CD4-positive, alpha-beta T cell treated with Interleukin-6 for 4 hours (primary cell): ENCODE measurements around the gene FCHO2.

Experiments
- DNase-seq: peaks from one replicate; pipeline ENCODE4 v3.0.0-alpha.2; 2020; ENCODE audit warnings: mixed read lengths

FCHO2 gene

DNA sequence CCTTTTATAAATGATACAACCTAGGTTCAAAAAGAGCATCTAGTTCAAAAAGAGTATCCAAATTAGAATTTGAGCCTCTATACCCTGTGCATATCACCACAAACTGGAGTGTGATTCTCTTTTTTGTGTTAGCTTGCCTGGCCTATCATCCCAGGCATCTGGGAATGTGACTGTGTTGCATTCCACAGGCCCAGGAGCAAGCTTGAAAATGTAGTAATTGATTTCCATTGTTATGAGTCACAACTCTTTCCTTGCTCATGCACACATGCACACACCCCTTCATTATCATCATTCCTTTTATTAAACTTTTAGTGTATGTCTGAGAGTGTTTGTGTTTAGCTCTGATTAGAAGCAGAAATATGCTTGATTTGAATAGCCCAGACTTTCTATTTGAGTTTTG, 75.2 kb downstream of the FCHO2 start:
- no peak for DNase-seq

DNA sequence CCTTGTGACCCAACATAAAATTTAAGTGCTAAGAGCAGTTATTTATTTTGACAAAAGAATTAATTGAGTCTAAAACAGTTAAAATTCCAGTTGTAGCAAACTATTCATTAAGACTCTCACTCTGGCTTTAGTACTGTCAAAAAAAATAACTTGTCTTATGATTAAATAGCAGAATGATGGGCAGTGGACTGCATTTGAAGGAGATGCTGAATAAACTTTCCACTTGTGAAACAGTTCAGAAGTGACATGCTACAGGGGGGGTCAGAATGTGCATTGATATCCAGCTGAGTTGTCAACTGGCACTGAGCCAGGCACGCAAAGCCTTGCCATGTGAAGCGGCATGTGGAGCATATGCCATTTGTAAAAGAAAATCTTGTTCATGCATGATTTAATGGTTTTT, 76.0 kb downstream of the FCHO2 start:
- no peak for DNase-seq

DNA sequence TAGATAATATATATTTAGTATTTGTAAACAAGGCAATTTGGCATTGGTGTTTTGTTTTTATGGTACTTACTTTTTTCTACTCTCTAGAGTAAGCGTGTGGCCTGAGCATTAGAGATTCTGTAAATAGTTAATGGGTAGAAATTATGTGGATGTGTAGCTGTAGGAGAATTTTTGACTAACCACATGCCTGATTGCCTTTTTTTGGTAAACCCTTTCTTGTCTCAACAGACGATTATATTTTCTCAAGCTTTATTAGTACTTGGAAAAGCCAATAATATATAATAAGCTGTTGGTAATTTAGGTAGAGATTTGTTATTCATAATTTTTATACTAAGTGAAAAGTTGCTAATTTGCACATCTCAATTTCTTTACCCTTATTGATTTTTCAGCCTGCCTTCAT, 76.8 kb downstream of the FCHO2 start:
- no peak for DNase-seq

- DNase-seq, result no peak
Observed at GRCh38 chr5:73037545-73037944, 81.7 kb downstream of the FCHO2 start.

DNA sequence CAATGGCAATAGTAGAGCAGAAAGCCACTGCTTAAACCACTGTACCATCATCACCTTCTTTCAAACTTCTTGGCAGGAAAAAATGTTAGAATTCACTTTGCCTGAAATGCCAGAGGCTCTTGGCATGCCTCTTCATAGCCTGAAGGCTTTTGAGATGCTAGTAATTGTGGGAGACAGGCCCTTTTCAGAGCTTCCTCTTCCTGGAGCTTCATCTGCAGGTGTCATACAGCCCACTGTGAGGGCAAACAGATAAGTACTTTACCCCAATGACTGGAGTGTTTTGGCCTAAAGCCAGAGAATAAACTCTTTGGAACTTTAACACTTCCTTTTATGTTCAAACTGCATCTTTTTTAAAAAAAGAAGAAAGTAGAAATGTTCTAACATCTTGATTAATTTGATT, 83.2 kb downstream of the FCHO2 start:
- no peak for DNase-seq

DNA sequence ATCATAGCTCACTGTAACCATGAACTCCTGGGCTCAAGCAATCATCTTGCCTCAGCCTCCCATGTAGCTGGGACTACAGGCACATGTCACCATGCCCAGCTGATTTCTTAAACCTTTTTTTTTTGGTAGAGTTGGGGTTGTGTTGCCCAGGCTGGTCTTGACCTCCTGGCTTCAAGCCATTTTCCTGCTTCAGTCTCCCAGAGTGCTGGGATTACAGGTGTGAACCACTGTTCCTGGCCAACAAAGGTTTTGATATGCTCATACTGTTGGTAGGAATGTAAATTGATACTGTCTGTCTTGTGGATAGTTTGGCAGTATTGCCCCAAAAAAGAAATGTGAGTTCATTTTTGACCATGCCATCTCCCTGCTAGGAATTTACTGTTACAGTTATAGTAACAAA, 87.2 kb downstream of the FCHO2 start:
- DNase-seq, result no peak

GRCh38 chr5:73044546-73044945, 88.7 kb downstream of the FCHO2 start:
- no peak for DNase-seq

DNA sequence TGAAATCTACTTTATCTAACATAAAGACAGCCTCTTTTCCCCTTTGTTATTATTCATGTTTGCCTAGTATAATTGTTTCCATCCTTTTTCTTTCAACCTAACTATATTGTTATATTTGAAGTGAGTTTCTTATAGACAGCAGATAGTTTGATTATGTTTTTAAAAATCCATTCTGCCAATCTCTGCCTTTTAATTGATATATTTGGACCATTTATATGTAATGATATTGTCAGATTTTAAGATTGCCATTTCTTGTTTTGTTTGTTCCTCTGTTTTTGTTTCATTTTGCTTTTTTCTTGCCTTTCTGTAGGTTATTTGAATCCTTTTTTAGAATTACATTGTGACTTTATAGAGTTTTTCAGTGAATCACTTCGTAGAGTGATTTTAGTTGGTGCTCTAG, 89.8 kb downstream of the FCHO2 start:
- no peak for DNase-seq

GRCh38 chr5:73061593-73061992, 105.8 kb downstream of the FCHO2 start:
- no peak for DNase-seq

GRCh38 chr5:73066466-73066865, 110.6 kb downstream of the FCHO2 start:
- DNase-seq, result no peak

GRCh38 chr5:73067213-73067612, 111.4 kb downstream of the FCHO2 start:
- DNase-seq, result no peak

DNA sequence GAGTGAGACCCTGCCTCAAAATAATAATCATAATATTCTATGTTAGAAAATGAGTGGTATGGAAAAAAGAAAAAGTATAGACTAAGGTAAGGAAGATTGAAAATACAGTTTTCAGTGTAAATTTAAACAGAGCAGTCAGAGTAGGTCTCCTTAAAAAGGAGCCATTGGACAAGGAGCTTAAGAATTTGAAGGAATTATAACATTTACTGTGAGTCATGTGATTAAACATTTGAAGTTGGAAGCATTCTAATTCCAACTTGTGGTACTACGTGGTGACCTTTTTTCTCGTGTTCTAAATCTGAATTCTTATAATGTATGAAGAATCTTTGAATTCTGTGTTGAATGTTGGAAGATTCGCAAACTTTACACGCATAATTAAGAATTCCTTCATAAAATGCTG, 125.3 kb downstream of the FCHO2 start:
- no peak for DNase-seq

- DNase-seq, result no peak
Observed at GRCh38 chr5:73088026-73088425, 132.2 kb downstream of the FCHO2 start.

- DNase-seq, result no peak
Observed at GRCh38 chr5:73093943-73094342, 138.1 kb downstream of the FCHO2 start.

- no peak for DNase-seq
Observed at GRCh38 chr5:73094415-73094814, 138.6 kb downstream of the FCHO2 start.

- DNase-seq, result no peak
Observed at GRCh38 chr5:73095564-73096238, 139.9 kb downstream of the FCHO2 start.

DNA sequence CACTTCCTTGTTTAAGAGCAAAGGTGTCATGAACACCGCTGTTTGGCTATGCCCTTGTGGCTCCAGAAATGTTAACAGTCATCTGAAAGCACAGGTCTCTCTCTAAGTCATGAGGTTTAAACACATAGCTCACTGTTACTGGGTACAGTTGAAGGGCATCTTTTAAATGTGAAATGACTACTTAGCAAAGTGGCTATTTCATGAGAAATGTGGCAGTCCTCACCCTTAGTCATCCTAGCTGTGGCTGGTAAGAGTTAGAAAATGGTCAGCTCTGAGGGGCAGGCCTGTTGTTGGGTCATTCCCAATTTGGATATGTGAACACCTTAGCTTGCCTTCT, 140.4 kb downstream of the FCHO2 start:
- DNase-seq, result no peak

GRCh38 chr5:73097740-73098139, 141.9 kb downstream of the FCHO2 start:
- DNase-seq, result no peak

GRCh38 chr5:73100109-73100508, 144.3 kb downstream of the FCHO2 start:
- no peak for DNase-seq

DNA sequence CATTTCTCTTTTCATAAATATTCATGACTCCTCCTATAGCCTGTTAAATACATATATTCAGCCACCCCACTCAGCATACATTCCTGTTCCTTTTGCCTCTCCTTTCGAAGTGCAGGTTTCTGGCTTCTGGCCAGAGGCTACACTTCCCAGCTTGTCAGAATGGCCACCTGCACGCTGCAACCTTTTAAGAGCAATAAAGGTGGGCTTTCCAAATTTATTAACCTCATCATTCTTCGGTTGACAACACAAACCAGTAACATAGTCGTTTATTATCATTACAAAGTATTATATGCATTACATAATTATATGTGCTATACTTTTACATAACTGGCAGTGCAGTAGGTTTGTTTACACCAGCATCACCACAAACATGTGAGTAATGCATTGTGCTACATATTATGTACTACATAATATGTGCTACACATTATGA, 148.0 kb downstream of the FCHO2 start:
- DNase-seq, result no peak

- DNase-seq, result no peak
Observed at GRCh38 chr5:73104326-73104725, 148.5 kb downstream of the FCHO2 start.

- DNase-seq, result no peak
Observed at GRCh38 chr5:73106335-73106734, 150.5 kb downstream of the FCHO2 start.

DNA sequence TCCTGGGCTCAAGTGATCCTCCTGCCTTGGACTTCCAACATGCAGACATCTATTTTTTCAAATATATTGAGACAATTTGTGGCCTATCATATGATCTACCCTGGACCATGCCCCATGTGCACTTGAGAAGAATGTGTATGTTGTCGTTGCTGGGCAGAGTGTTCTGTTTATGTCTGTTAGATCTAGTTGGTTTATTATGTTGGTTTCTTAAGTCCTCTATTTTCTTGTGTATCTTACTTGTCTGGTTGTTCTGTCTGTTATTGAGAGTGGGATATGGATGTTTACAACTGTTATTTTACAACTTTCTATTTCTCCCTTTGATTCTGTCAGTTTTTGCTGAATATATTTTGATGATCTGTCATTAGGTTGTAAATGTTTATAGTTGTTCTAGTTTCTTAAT, 154.3 kb downstream of the FCHO2 start:
- DNase-seq, result no peak

GRCh38 chr5:73111536-73111935, 155.7 kb downstream of the FCHO2 start:
- no peak for DNase-seq

- DNase-seq, result no peak
Observed at GRCh38 chr5:73112359-73112758, 156.5 kb downstream of the FCHO2 start.
